Measurements from ENCODE around the gene PPP1R13L. TPM values are rescaled to one million over a fixed set of nuclear protein-coding genes. Genes with fewer than 3 reads are reported as not detected.

The PPP1R13L gene
- total and polyA plus RNA-seq, 4 donors, result 0.51 to 7.7 (median 4.9) TPM

- H3K27me3 ChIP-seq (ENCODE audit: control insufficient read depth in 4 of 4, insufficient read depth in 4 of 4, low read length in 3 of 4), result no peaks in the 10 kb centered on the region
These were observed 60.0 kb downstream of the PPP1R13L start for GRCh38 chr19:45344621-45345505.

More at GRCh38 chr19:45344621-45345505, 60.0 kb downstream of the PPP1R13L start:
- H3K9ac ChIP-seq (ENCODE audit: low read depth in 1 of 2, low read length in 2 of 2), result no peak overlapping the region
- no peaks in the 10 kb centered on the region for H3K9me3 ChIP-seq (ENCODE audit: control insufficient read depth in 4 of 4, low read length in 3 of 4)
- H3K27ac ChIP-seq (ENCODE audit: low read depth in 1 of 2, low read length in 2 of 2), result no peak overlapping the region
- TF ChIP-seq EGR1 (IDR thresholded peaks at IDR 0.05; ENCODE audit: low read depth in 2 of 2), result no peak
- TF ChIP-seq HNF4A (conservative IDR thresholded peaks at IDR 0.05), result no peak
- TF ChIP-seq RAD21 (IDR thresholded peaks at IDR 0.05), result no peak
- no peak for TF ChIP-seq JUND (IDR thresholded peaks at IDR 0.05)
- TF ChIP-seq GABPA (IDR thresholded peaks at IDR 0.05 in 1 of 2, conservative IDR thresholded peaks at IDR 0.05 in 1 of 2), result no peak
- TF ChIP-seq RXRA (IDR thresholded peaks at IDR 0.05), result no peak
- TF ChIP-seq, protein P1, sequence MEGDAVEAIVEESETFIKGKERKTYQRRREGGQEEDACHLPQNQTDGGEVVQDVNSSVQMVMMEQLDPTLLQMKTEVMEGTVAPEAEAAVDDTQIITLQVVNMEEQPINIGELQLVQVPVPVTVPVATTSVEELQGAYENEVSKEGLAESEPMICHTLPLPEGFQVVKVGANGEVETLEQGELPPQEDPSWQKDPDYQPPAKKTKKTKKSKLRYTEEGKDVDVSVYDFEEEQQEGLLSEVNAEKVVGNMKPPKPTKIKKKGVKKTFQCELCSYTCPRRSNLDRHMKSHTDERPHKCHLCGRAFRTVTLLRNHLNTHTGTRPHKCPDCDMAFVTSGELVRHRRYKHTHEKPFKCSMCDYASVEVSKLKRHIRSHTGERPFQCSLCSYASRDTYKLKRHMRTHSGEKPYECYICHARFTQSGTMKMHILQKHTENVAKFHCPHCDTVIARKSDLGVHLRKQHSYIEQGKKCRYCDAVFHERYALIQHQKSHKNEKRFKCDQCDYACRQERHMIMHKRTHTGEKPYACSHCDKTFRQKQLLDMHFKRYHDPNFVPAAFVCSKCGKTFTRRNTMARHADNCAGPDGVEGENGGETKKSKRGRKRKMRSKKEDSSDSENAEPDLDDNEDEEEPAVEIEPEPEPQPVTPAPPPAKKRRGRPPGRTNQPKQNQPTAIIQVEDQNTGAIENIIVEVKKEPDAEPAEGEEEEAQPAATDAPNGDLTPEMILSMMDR (IDR thresholded peaks at IDR 0.05; ENCODE audit: low read depth, low read length, missing input control), result no peak
- TF ChIP-seq NR2F2 (IDR thresholded peaks at IDR 0.05), result no peak
- TF ChIP-seq ATF3 (IDR thresholded peaks at IDR 0.05), result no peak
- TF ChIP-seq FOXA1 (IDR thresholded peaks at IDR 0.05), result no peak
- TF ChIP-seq YY1 (IDR thresholded peaks at IDR 0.05), result no peak
- TF ChIP-seq, protein P2, sequence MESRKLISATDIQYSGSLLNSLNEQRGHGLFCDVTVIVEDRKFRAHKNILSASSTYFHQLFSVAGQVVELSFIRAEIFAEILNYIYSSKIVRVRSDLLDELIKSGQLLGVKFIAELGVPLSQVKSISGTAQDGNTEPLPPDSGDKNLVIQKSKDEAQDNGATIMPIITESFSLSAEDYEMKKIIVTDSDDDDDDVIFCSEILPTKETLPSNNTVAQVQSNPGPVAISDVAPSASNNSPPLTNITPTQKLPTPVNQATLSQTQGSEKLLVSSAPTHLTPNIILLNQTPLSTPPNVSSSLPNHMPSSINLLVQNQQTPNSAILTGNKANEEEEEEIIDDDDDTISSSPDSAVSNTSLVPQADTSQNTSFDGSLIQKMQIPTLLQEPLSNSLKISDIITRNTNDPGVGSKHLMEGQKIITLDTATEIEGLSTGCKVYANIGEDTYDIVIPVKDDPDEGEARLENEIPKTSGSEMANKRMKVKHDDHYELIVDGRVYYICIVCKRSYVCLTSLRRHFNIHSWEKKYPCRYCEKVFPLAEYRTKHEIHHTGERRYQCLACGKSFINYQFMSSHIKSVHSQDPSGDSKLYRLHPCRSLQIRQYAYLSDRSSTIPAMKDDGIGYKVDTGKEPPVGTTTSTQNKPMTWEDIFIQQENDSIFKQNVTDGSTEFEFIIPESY (IDR thresholded peaks at IDR 0.05), result no peak
- TF ChIP-seq, protein P3, sequence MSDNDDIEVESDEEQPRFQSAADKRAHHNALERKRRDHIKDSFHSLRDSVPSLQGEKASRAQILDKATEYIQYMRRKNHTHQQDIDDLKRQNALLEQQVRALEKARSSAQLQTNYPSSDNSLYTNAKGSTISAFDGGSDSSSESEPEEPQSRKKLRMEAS (IDR thresholded peaks at IDR 0.05), result no peak
- no peak for TF ChIP-seq TAF1 (conservative IDR thresholded peaks at IDR 0.05)
- no peak for TF ChIP-seq FOXA2 (IDR thresholded peaks at IDR 0.05)
- TF ChIP-seq SP1 (IDR thresholded peaks at IDR 0.05), result no peak
- TF ChIP-seq REST (IDR thresholded peaks at IDR 0.05), result no peak
- no peak for TF ChIP-seq HNF4G (IDR thresholded peaks at IDR 0.05)
- no peaks in the 10 kb centered on the region for H3K36me3 ChIP-seq (ENCODE audit: control insufficient read depth in 4 of 4, insufficient read depth in 3 of 4, low read depth in 1 of 4, low read length in 3 of 4)
- DNase-seq (ENCODE audit: low spot score), result no peak
- no peak overlapping the region for H3K4me3 ChIP-seq (ENCODE audit: low read depth in 1 of 3, low read length in 3 of 3)
- 59% methylated on average over 15 of the region's 15 CpGs for WGBS
- H3K4me1 ChIP-seq (ENCODE audit: control insufficient read depth in 4 of 4, insufficient read depth in 4 of 4, low read length in 3 of 4), result peaks cover 2 to 7% (median 5%) of the 10 kb centered on the region in 4 donors
